ENCODE measurements around the gene DHX15.

Gene DHX15

GRCh38 chr4:24574236-24574635 is 10.1 kb downstream of the DHX15 start:
- H3K4me2 ChIP-seq (ENCODE audit: low read length) = no peak overlapping the region
- no peaks in the 10 kb centered on the region for H3K9me2 ChIP-seq (replicated peaks; ENCODE audit: control insufficient read depth, low read length)
- H3K36me3 ChIP-seq (ENCODE audit: control insufficient read depth, low read length) = peaks cover 100% of the 10 kb centered on the region
- no peaks in the 10 kb centered on the region for H3K9me3 ChIP-seq (ENCODE audit: control insufficient read depth, insufficient read depth, low read length)
- peaks cover 100% of the 10 kb centered on the region for H3K79me2 ChIP-seq (ENCODE audit: control insufficient read depth, low read length)
- TF ChIP-seq CTCF (IDR thresholded peaks at IDR 0.05; ENCODE audit: low read depth, low read length, poor library complexity, severe bottlenecking) (no peak), EZH2phosphoT487 (IDR thresholded peaks at IDR 0.05; ENCODE audit: borderline replicate concordance, low read length) (no peak)
- peaks cover 4% of the 10 kb centered on the region; the same call in 1 of the 2 replicates for H3F3A ChIP-seq (ENCODE audit: control insufficient read depth, insufficient read depth)
- H3K4me1 ChIP-seq (ENCODE audit: control insufficient read depth, low read length) = peaks cover 14% of the 10 kb centered on the region
- H4K20me1 ChIP-seq (ENCODE audit: control insufficient read depth, insufficient read depth, low read depth, low read length) = peaks cover 78% of the 10 kb centered on the region
- H3K27ac ChIP-seq (ENCODE audit: low read depth, low read length) = no peak overlapping the region
- no peak overlapping the region for H3K4me3 ChIP-seq (ENCODE audit: low read length)
- H3K27me3 ChIP-seq (ENCODE audit: control insufficient read depth, low read length) = no peaks in the 10 kb centered on the region

GRCh38 chr4:24573582-24573981 is 10.8 kb downstream of the DHX15 start:
- H4K20me1 ChIP-seq (ENCODE audit: control insufficient read depth, insufficient read depth, low read depth, low read length) = peaks cover 72% of the 10 kb centered on the region
- TF ChIP-seq CTCF (IDR thresholded peaks at IDR 0.05; ENCODE audit: low read depth, low read length, poor library complexity, severe bottlenecking) (no peak), EZH2phosphoT487 (IDR thresholded peaks at IDR 0.05; ENCODE audit: borderline replicate concordance, low read length) (no peak)
- H3K4me2 ChIP-seq (ENCODE audit: low read length) = no peak overlapping the region
- H3K79me2 ChIP-seq (ENCODE audit: control insufficient read depth, low read length) = peaks cover 100% of the 10 kb centered on the region
- peaks cover 7% of the 10 kb centered on the region for H3K4me1 ChIP-seq (ENCODE audit: control insufficient read depth, low read length)
- H3K4me3 ChIP-seq (ENCODE audit: low read length) = no peak overlapping the region
- H3K9me2 ChIP-seq (replicated peaks; ENCODE audit: control insufficient read depth, low read length) = no peaks in the 10 kb centered on the region
- H3F3A ChIP-seq (ENCODE audit: control insufficient read depth, insufficient read depth) = peaks cover 4% of the 10 kb centered on the region; the same call in 1 of the 2 replicates
- no peaks in the 10 kb centered on the region for H3K27me3 ChIP-seq (ENCODE audit: control insufficient read depth, low read length)
- H3K27ac ChIP-seq (ENCODE audit: low read depth, low read length) = no peak overlapping the region
- peaks cover 99% of the 10 kb centered on the region for H3K36me3 ChIP-seq (ENCODE audit: control insufficient read depth, low read length)
- H3K9me3 ChIP-seq (ENCODE audit: control insufficient read depth, insufficient read depth, low read length) = no peaks in the 10 kb centered on the region

- Histone ChIP-seq H3K4me1 (ENCODE audit: control insufficient read depth, low read length) (no peaks in the 10 kb centered on the region), H3K79me2 (ENCODE audit: control insufficient read depth, low read length) (peaks cover 100% of the 10 kb centered on the region), H3K36me3 (ENCODE audit: control insufficient read depth, low read length) (peaks cover 99% of the 10 kb centered on the region), H3K9me2 (replicated peaks; ENCODE audit: control insufficient read depth, low read length) (no peaks in the 10 kb centered on the region), H3K4me2 (ENCODE audit: low read length) (no peak overlapping the region), H3K9me3 (ENCODE audit: control insufficient read depth, insufficient read depth, low read length) (no peaks in the 10 kb centered on the region), H4K20me1 (ENCODE audit: control insufficient read depth, insufficient read depth, low read depth, low read length) (peaks cover 59% of the 10 kb centered on the region), H3K27me3 (ENCODE audit: control insufficient read depth, low read length) (no peaks in the 10 kb centered on the region), H3K4me3 (ENCODE audit: low read length) (no peak overlapping the region), H3F3A (ENCODE audit: control insufficient read depth, insufficient read depth) (peaks cover 4% of the 10 kb centered on the region; the same call in 1 of the 2 replicates), H3K27ac (ENCODE audit: low read depth, low read length) (no peak overlapping the region)
- TF ChIP-seq EZH2phosphoT487 (IDR thresholded peaks at IDR 0.05; ENCODE audit: borderline replicate concordance, low read length) (no peak), CTCF (IDR thresholded peaks at IDR 0.05; ENCODE audit: low read depth, low read length, poor library complexity, severe bottlenecking) (no peak)
Measured at GRCh38 chr4:24570574-24571236, 13.6 kb downstream of the DHX15 start.
